ENCODE measurements around the gene NOXA1. TPM values are rescaled to one million over a fixed set of nuclear protein-coding genes. Genes with fewer than 3 reads are reported as not detected.
A peak's percentile ranks its signal among the peaks of the same experiment; 100 is the strongest.

NOXA1 gene
- polyA plus RNA-seq, 1 experiment: 0.32 TPM

GRCh38 chr9:137411260-137411644, 11.9 kb upstream of the NOXA1 start:
- DNase-seq (ENCODE audit: low read depth): no peak
- H3K27me3 ChIP-seq (ENCODE audit: control insufficient read depth, insufficient read depth, low read length): no peaks in the 10 kb centered on the region
- no peak for TF ChIP-seq CTCF (IDR thresholded peaks at IDR 0.05; ENCODE audit: insufficient read depth, low read depth, low read length)
- H3K4me3 ChIP-seq (ENCODE audit: low read depth, low read length): no peak overlapping the region
- POLR2A ChIA-PET: interaction anchor here (0.5 kb wide), 1 partner anchor 134 kb away, joined by 3 read pairs; the partner anchor contains the start of gene TOR4A
- CTCF ChIA-PET: interaction anchor here (1.4 to 2.1 kb wide), 2 partner anchors 11 to 109 kb away, joined by 6 to 9 read pairs; partner anchors contain the start of genes EXD3 and NRARP
- no peaks in the 10 kb centered on the region for H3K36me3 ChIP-seq (ENCODE audit: control insufficient read depth, insufficient read depth, low read length)

- Histone ChIP-seq H3K27me3 (ENCODE audit: control insufficient read depth, insufficient read depth, low read length) (no peaks in the 10 kb centered on the region), H3K4me3 (ENCODE audit: low read depth, low read length) (no peak overlapping the region), H3K36me3 (ENCODE audit: control insufficient read depth, insufficient read depth, low read length) (no peaks in the 10 kb centered on the region)
- CTCF ChIA-PET: interaction anchor here (1.3 to 2.1 kb wide), 4 partner anchors 11 to 110 kb away, joined by 3 to 9 read pairs (median 4); partner anchors contain the start of genes EXD3 and NRARP
- no peak for TF ChIP-seq CTCF (IDR thresholded peaks at IDR 0.05; ENCODE audit: insufficient read depth, low read depth, low read length)
- POLR2A ChIA-PET: no interaction called here
- DNase-seq (ENCODE audit: low read depth): peak; percentile 51
Measured at GRCh38 chr9:137411645-137412380, 11.4 kb upstream of the NOXA1 start.

- TF ChIP-seq CTCF (IDR thresholded peaks at IDR 0.05; ENCODE audit: insufficient read depth, low read depth, low read length): no peak
- Histone ChIP-seq H3K27me3 (ENCODE audit: control insufficient read depth, insufficient read depth, low read length) (no peaks in the 10 kb centered on the region), H3K36me3 (ENCODE audit: control insufficient read depth, insufficient read depth, low read length) (no peaks in the 10 kb centered on the region), H3K4me3 (ENCODE audit: low read depth, low read length) (no peak overlapping the region)
- POLR2A ChIA-PET: no interaction called here
- CTCF ChIA-PET: interaction anchor here (1.3 to 2.1 kb wide), 3 partner anchors 10 to 33 kb away, joined by 3 to 9 read pairs (median 3); partner anchors contain the start of gene EXD3
- DNase-seq (ENCODE audit: low read depth): no peak
Measured at GRCh38 chr9:137412431-137412830, 10.8 kb upstream of the NOXA1 start.

- Histone ChIP-seq H3K4me3 (ENCODE audit: low read depth, low read length) (no peak overlapping the region), H3K27me3 (ENCODE audit: control insufficient read depth, insufficient read depth, low read length) (no peaks in the 10 kb centered on the region), H3K36me3 (ENCODE audit: control insufficient read depth, insufficient read depth, low read length) (no peaks in the 10 kb centered on the region)
- DNase-seq (ENCODE audit: low read depth): no peak
- ChIA-PET CTCF (interaction anchor here (2.6 kb wide), 1 partner anchor 8 kb away, joined by 12 read pairs; the partner anchor contains the start of genes EXD3 and NOXA1), POLR2A (no interaction called here)
- TF ChIP-seq CTCF (IDR thresholded peaks at IDR 0.05; ENCODE audit: insufficient read depth, low read depth, low read length): no peak
Measured at GRCh38 chr9:137415451-137415850, 7.7 kb upstream of the NOXA1 start.

- ChIA-PET CTCF (interaction anchor here (2.6 kb wide), 1 partner anchor 7 kb away, joined by 12 read pairs; the partner anchor contains the start of genes EXD3 and NOXA1), POLR2A (no interaction called here)
- TF ChIP-seq CTCF (IDR thresholded peaks at IDR 0.05; ENCODE audit: insufficient read depth, low read depth, low read length): no peak
- Histone ChIP-seq H3K36me3 (ENCODE audit: control insufficient read depth, insufficient read depth, low read length) (no peaks in the 10 kb centered on the region), H3K27me3 (ENCODE audit: control insufficient read depth, insufficient read depth, low read length) (no peaks in the 10 kb centered on the region), H3K4me3 (ENCODE audit: low read depth, low read length) (no peak overlapping the region)
- DNase-seq (ENCODE audit: low read depth): no peak
Measured at GRCh38 chr9:137416006-137416562, 7.1 kb upstream of the NOXA1 start.

Data from BJ (cell line).